SH-SY5Y (cell line): ENCODE results near the gene DDX43.

Experiments
- GATA2 ChIP-seq: IDR thresholded peaks from 2 replicates; pipeline ENCODE4 v1.6.1; 2011; ENCODE audit warnings: mild to moderate bottlenecking, low read depth, low read length
- GATA3 ChIP-seq: IDR thresholded peaks from 2 replicates; pipeline ENCODE4 v1.6.1; 2011; ENCODE audit warnings: low read depth, mild to moderate bottlenecking, low read length, moderate library complexity

The DDX43 gene

GRCh38 chr6:73372516-73372915 lies 22.1 kb upstream of the DDX43 start:
- TF ChIP-seq GATA2 (no peak), GATA3 (no peak)

GRCh38 chr6:73375216-73375615 lies 19.4 kb upstream of the DDX43 start:
- TF ChIP-seq GATA2 (no peak), GATA3 (no peak)

GRCh38 chr6:73377225-73377624 lies 17.4 kb upstream of the DDX43 start:
- no peak for TF ChIP-seq GATA3
- no peak for TF ChIP-seq GATA2

DNA sequence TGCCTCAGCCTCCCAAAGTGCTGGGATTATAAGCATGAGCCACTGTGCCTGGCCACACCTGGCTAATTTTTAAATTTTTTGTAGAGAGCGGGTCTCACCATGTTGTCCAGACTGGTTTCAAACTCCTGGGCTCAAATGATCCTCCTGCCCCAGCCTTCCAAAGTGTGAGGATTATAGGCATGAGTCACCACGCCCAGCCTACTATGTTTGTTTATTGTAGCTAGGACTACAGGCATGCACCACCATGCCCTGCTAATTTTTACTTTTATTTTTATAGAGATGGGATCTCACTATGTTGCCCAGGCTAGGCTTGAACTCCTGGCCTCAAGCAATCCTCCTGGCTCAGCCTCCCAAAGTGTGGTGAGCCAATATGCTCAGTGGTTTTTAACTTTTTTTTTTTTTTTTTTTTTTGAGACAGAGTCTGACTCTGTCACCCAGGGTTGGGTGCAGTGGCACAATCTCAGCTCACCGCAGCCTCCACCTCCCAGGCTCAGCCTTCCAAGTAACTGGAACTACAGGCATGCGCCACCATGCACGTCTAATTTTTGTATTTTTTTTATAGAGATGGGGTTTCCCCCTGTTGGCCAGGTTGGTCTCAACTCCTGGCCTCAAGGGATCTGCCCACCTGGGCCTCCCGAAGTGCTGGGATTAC lies 12.0 kb upstream of the DDX43 start:
- TF ChIP-seq GATA3: no peak
- TF ChIP-seq GATA2: no peak

GRCh38 chr6:73388433-73388799 lies 6.2 kb upstream of the DDX43 start:
- no peak for TF ChIP-seq GATA2
- TF ChIP-seq GATA3: no peak

DNA sequence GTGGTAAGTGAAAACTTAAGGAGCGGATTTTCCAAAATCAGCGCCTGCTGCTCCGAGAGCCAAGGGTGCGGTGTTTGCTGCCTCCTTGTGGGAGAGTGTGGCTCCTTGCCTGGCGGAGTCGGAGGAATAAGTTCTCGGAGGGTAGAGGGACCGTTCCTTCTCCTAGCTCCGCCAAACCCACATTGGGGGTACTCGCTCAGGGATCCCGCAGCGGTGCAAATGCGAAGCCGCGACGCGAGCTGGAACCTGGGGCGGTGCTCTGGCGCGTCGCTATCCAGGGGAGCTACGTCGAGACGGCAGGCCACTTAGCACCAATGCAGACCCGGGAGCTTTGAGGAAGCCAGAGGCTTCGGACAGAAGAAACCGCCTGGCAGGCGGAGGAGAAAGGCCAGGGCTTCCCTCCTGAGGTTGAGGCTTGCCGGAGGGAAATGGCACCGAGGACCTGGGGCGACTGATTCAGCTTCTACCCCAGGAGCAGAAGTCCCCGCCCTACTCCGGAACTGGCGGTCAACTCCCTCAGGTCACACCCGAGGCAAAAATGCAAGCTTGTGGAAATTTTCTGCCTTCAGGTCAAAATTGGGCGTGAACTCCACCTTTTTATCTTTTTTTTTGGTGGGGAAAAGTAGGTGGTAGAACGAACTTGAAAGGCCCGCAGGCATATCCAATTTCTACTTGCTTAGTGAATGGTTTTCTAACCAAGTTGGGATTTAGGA lies 5.7 kb upstream of the DDX43 start:
- TF ChIP-seq GATA3 (no peak), GATA2 (no peak)

DNA sequence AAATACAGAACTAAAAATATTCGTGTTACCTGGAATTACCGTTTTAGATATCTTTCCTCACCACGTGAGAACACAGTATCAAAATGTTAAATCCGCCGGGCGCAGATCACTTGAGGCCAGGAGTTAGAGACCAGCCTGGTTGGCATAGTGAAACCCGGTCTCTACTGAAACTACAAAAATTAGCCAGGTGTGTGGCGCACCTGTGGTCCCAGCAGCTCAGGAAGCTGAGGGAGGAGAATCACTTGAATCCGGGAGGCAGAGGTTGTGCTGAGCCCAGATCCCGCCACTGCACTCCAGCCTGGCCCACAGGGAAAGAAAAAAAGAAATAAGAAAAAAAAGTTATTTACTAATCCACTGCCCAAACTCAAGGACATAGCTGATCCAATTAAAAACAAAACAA lies 4.8 kb upstream of the DDX43 start:
- TF ChIP-seq GATA3 (no peak), GATA2 (no peak)

- no peak for TF ChIP-seq GATA2
- no peak for TF ChIP-seq GATA3
These were observed 3.0 kb upstream of the DDX43 start for GRCh38 chr6:73391675-73392074.

DNA sequence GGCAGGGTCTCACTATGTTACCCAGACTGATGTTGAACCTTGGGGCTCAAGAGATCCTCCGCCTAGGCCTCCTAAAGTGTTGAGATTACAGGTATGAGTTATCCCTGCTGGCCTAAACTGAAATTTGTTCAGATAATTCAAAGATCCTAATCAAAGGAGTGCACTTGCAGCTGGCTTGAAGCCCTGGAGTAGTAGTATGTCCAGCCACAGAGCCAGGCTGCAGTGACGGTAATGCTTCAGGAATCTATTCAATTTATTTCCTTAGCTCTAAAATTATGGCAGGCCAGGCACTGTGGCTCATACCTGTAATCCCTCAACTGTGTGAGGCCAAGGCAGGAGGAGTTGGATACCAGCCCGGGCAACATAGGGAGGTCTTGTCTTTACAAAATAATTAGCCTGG lies 1.4 kb upstream of the DDX43 start:
- TF ChIP-seq GATA3 (no peak), GATA2 (no peak)

DNA sequence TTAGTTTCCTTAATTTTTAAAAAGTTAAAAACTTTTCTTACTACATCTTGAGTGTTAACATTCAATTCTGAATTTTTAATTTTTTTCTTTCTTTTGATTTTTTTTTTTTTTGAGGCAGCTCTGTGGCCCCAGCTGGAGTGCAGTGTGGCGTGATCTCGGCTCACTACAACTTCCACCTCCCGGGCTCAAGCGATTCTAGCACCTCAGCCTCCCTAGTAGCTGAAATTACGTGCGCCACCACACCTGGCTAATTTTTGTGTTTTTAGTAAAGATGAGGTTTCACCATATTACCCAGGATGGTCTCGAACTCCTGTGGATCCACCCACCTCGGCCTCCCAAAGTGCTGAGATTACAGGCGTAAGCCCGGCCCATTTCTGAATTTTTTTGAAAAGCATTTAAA lies 1.2 kb downstream of the DDX43 start:
- TF ChIP-seq GATA2 (no peak), GATA3 (no peak)

DNA sequence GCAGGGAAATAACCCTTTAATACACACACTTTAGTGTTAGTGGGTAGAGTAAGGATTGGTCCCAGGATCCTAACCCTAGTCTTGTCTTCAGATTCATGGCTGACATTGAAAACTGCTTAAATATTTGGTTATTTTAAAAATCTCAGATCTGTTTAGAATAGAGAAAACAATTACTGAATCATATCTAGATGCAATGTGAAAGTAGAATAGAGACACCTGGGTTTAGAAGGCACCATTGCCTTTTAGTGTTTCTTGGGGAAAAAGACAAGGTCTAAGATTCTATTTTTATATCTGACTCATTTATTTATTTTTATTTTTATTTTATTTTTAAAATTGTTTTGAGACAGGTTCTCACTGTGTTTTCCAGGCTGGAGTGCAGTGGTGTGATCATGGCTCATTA lies 6.0 kb downstream of the DDX43 start:
- no peak for TF ChIP-seq GATA2
- TF ChIP-seq GATA3: no peak

DNA sequence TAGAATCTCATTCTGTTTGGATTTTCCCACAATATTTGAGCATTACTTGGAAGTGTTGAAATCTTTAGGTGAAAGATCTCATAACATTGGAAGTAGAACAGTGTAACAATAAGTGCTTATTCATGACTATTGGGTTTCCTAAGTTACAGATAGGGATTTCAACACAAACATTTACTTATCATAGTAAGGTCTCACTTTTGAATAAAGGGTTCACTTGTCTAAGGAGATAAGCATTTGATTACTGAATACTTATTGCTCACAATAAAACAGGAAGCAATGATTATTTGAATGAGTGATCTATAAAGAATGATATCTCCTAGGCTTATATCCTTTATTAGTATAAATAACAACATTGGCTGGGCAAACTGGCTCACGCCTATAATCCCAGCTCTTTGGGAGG lies 14.8 kb downstream of the DDX43 start:
- TF ChIP-seq GATA3: no peak
- TF ChIP-seq GATA2: no peak

DNA sequence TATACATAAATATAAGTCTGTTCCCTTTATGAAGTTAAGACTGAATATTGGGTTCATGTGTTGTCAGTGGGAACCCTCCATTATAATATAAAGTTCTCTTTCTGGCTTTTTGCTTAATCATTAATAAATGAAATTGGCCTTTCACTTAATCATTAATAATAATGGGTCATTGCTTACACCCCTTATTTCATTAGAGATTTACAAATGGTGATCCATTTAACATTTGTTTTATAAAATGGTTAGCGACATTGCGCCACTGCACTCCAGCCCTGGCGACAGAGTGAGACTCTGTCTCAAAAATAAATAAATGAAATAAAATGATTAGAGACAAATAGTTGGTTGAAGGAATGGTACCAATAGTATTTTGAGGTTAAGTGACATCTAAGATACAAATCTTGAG lies 18.5 kb downstream of the DDX43 start:
- no peak for TF ChIP-seq GATA2
- no peak for TF ChIP-seq GATA3

DNA sequence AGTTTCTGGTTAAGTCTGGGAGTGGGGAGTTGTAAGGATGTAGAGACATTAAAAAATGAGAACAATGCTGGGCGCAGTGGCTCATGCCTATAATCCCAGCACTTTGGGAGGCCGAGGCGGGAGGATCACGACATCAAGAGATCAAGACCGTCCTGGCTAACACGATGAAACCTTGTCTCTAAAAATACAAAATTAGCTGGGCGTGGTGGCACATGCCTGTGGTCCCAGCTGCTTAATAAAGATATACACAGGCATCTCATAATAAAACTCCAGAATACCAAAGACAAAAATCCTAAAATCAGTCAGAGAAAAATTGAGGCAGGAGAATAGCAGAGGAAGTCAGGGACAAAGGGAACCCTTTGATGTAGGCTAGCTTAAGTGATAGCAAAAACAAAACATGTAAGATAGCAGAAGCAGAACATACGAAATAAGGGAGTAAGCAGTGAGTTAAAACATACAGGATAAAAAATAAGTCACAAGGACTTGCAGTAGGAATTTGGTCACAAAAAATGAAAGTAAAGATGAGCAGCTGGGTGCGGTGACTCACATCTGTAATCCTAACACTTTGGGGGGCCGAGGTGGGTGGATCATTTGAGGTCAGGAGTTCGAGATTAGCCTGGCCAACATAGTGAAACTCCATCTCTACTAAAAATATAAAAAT lies 23.6 kb downstream of the DDX43 start:
- TF ChIP-seq GATA3 (no peak), GATA2 (no peak)

GRCh38 chr6:73421534-73421933 lies 26.9 kb downstream of the DDX43 start:
- TF ChIP-seq GATA2: no peak
- no peak for TF ChIP-seq GATA3
